Activated T-helper 2 cell treated with anti-CD3 and anti-CD28 coated beads, Interferon-gamma antibody, Interleukin-2, Interleukin-4, amounts not matched to agents 10 μg/mL and 5 μg/mL and 100 μg/mL, durations not matched to agents 14 hours and 24 hours and 36 hours (primary cell): ENCODE measurements around the gene CCDC169. TPM values are rescaled to one million over a fixed set of nuclear protein-coding genes. Genes with fewer than 3 reads are reported as not detected.

ENCODE experiments used
- DNase-seq: peaks from one replicate; pipeline ENCODE4 v3.0.0; 2021; ENCODE audit warnings: low spot score
- H3K27ac Mint-ChIP-seq: one replicate; pipeline ENCODE4 v1.8.0; 2021; ENCODE audit warnings: mixed read lengths
- H3K27me3 Mint-ChIP-seq: one replicate; pipeline ENCODE4 v1.8.0; 2021; ENCODE audit warnings: low read depth, mixed read lengths
- H3K36me3 Mint-ChIP-seq: one replicate; pipeline ENCODE4 v1.8.0; 2021; ENCODE audit warnings: low read depth, mixed read lengths
- H3K4me1 Mint-ChIP-seq: one replicate; pipeline ENCODE4 v1.8.0; 2021; ENCODE audit warnings: low read depth, mixed read lengths
- H3K4me3 Mint-ChIP-seq: one replicate; pipeline ENCODE4 v1.8.0; 2021; ENCODE audit warnings: low read depth, mild to moderate bottlenecking, moderate library complexity, mixed read lengths
- H3K9me3 Mint-ChIP-seq: one replicate; pipeline ENCODE4 v1.8.0; 2021; ENCODE audit warnings: mixed read lengths
- intact Hi-C: fragments of 100-400 bp; cut with micrococcal nuclease; formaldehyde crosslinking; loops from one replicate; pipeline ENCODE4 v1.15.1; 2023
- total RNA-seq: library from RNA; stranded (reverse); gene quantifications from 2 replicates; pipeline ENCODE4 v1.2.3, GENCODE V29; 2022

Gene CCDC169
- total RNA-seq, result 0.23 and 0.46 TPM in 2 replicates

DNA sequence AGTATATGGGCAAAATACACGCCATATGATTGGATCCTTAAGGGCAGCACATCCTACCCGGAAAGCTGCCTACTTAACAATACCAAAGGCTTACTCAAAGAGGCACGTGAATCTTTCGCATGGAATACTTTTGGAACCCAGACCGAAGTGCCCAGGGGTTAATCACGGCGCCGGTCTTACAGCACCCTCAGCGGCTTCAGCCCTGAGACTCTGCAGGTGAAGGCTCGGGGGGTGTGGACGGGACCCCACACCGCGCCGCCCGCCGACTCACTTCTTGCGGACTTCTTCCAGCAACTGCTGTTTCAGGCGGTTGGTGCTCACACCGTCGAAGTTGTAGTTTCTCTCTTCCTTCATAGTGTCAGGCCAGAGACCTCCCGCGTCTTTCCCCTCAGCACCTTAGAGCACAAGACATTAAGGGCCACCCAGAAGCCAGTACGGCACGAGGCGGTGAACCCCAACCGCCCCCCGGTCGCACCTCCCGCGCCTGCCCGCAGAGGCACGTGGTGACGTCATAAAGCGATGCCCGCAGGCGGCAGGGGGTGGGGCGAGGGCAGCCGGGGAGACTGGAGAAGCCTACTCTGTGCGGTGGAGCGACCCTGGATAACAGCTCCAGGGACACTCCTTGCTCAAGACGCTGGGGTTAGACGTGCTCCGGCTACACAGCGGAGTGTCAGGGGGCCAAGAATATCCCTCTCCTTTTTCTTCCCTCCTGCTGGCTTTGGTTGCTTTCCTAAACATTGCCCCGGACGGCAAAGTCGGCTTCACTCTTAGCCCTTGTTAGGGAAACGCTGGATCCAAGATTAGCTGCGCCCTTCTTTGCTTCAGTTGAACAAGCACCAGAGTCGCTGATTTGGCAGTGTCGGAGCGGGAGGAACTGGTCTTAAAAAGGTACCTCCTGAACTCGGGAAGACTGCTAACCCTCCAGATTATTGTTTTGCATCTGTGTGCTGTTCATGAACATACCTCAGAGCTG, at the start of gene CCDC169:
Gene CCDC169, minus strand, starts transcription at position 449 of the 973 bp plus-strand sequence. Its CDS starts 95 bp downstream, at position 354.
- Mint-ChIP-seq H3K27me3 (peaks cover 36% of the 10 kb centered on the region), H3K9me3 (no peaks in the 10 kb centered on the region), H3K4me1 (peaks cover 8% of the 10 kb centered on the region), H3K36me3 (peaks cover under 1% of the 10 kb centered on the region), H3K27ac (peak within 1 kb of the TSS; percentile 48), H3K4me3 (peak within 1 kb of the TSS; percentile 83)
- peak; percentile 57 for DNase-seq
- intact Hi-C loops, result loop anchor here (1.0 to 5.0 kb wide), 2 partner anchors 48 to 125 kb away; no protein-coding TSS in a partner anchor

DNA sequence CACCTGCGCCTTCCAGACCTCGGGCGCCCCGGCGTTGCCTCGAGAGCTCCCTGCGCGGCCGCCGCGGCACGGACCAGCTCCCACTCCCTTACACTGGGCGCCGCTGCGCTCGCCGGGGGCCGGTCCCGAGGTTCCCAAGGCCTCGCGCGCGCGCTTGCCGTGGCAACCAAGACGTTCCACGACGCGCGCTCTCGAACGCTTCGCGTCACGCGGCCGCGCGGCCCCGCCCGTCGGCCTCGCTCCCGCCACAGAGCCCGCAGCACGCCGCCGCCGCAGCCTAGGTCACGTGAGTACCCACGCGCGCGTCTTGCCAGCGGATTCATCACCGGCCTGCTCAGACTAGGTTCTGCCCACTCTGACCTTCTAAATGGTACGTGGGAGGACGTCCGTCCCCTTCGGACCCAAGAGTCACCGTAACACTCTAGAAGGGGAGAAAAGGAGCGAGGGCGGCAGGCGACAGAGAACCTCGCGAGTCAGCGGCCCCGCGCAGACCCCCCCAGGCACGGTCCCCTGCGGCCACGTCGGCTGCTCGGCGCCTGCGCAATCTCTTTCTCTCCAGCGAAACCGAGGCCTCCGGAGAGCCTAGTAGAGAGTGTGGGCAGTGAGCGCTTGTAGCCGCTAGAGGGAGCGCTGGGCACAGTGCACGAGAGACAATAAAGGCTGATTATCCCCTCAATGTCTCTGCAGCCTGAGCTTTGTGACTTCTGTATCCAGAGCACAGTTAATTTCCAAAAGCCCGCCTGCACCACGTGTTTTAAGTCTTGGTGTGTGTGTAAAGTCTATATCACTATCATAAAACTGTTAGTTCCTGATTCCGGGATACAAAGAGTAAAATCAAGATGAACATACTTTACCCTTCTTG, 48.8 kb upstream of the CCDC169 start, which contains the start of gene SPART:
Gene SPART, minus strand, starts transcription at position 173 of the 862 bp plus-strand sequence. CDS start 10,564 bp downstream, outside the sequence.
- peak; percentile 82 for DNase-seq
- Mint-ChIP-seq H3K27me3 (peaks cover 2% of the 10 kb centered on the region), H3K4me3 (peak within 1 kb of the TSS; percentile 88), H3K27ac (peak within 1 kb of the TSS; percentile 92), H3K36me3 (no peaks in the 10 kb centered on the region), H3K4me1 (peaks cover 10% of the 10 kb centered on the region), H3K9me3 (no peaks in the 10 kb centered on the region)
- intact Hi-C loops, result loop anchor here (1.0 to 5.0 kb wide), 5 partner anchors 72 to 652 kb away; partner anchors contain the start of genes ALG5, CCNA1 and RFXAP

DNA sequence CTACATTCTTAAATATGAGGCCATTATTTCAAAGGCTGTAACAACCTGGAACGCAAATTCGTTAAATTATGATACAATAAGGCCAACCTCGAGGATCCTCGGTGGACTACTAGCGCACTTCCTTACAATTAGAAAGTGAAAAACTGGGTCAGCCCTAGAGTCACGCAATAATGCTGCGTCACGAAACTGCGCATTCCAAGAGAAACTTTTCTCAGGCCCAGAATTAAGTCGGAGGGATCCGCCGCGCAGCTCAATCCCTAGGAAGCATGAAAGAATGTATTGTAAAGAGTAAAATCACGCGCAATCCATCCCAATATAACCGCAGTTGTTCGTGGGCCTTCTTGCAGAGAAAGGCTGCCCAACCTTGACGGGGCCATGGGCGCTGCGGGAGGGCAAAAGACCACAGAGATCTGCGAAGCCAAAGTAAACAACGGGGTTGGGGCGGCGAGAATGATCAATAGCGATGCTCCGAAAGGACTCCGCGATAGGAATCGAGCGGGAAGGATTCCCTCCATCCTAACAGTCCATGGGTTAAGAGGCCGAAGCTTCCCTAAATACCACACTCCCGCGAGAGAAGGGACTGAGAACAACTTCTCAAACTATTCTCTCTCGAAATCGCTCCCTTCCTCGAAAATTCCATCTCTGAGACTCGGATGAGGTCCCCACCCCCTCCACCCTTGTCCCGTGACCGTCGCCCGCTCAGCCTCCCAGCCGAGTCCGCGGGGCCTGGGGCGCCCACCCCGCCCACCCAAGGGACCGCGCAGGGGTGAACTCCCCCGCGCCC, 48.0 kb upstream of the CCDC169 start:
- Mint-ChIP-seq H3K36me3 (no peaks in the 10 kb centered on the region), H3K27me3 (no peaks in the 10 kb centered on the region), H3K4me3 (peak overlapping the region; percentile 88), H3K4me1 (peaks cover 12% of the 10 kb centered on the region), H3K27ac (peak overlapping the region; percentile 75), H3K9me3 (no peaks in the 10 kb centered on the region)
- peak; percentile 35 for DNase-seq
- intact Hi-C loops, result loop anchor here (1.0 to 5.0 kb wide), 6 partner anchors 48 to 653 kb away; partner anchors contain the start of genes ALG5, CCDC169, CCNA1 and RFXAP

DNA sequence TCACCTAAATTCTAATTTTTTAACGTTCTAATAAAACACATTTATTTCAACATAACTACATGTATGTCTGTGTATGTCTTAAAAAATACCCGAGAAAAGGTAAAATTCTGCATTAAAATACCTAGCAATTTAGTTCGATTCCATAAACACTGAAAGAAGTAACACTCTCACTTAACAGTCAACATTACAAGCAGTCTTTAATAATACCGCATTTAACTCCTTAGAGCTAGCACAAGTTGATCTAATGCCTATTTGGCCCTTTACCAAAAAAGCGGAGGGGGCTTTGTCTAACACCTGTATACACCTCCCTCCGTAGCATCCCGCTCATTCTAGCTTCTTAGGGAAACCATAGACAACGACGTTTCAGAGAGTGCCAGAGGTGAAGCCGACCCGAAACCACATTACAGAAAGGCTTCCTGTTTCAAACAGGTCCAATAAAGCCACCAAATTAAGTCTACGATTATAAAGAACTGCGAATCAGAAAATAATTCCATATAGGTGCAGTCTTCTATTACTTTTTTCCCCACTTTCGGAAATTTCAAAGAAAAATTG, 47.3 kb upstream of the CCDC169 start:
- intact Hi-C loops, result loop anchor here (1.0 to 5.0 kb wide), 2 partner anchors 48 to 87 kb away; partner anchors contain the start of genes CCDC169 and CCNA1
- Mint-ChIP-seq H3K27me3 (no peaks in the 10 kb centered on the region), H3K36me3 (no peaks in the 10 kb centered on the region), H3K4me1 (peaks cover 12% of the 10 kb centered on the region), H3K27ac (peak overlapping the region; percentile 75), H3K4me3 (peak overlapping the region; percentile 88), H3K9me3 (no peaks in the 10 kb centered on the region)
- no peak for DNase-seq

DNA sequence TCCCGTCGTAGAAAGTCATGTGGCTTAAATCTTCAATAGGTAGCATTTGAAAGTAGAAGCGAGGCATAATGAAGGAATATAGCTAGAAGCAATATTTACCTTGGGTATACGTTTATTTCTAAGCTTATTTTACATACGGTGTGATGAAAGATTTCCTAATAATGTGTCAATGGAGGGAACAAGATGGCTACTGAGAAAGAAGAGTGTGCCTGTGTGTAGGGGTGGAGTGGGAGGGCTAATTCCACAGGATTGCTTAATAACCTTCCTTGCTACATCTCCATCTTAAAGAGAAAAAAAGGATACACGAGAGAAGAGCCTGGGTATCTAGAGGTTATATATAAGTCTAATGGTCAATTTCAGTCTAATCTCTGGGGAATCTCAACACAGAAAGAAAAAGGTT, 46.6 kb upstream of the CCDC169 start:
- no peaks in the 10 kb centered on the region for H3K36me3 Mint-ChIP-seq
- H3K27ac Mint-ChIP-seq, result no peak overlapping the region
- H3K27me3 Mint-ChIP-seq, result no peaks in the 10 kb centered on the region
- intact Hi-C loops, result no loop called here
- H3K9me3 Mint-ChIP-seq, result no peaks in the 10 kb centered on the region
- H3K4me3 Mint-ChIP-seq, result peak overlapping the region; percentile 31
- H3K4me1 Mint-ChIP-seq, result peaks cover 12% of the 10 kb centered on the region
- no peak for DNase-seq

DNA sequence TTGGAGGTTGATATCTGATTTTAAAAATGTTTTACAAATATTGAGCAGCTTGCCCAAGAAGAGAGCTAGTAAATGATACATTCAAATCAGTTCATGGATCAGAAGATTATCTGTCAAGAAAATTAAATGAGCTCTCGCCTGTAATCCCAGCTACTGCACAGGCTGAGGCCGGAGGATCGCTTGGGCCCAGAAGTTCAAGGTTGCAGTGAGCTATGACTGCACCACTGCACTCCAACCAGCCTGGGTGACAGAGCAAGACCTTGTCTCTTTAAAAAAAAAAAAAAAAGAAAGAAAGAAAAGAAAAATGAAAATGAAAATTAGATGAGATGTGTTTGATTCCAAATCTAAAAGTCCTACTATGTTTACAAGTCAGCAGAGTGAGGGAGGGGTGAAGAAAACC, 46.2 kb upstream of the CCDC169 start:
- Mint-ChIP-seq H3K9me3 (no peaks in the 10 kb centered on the region), H3K27ac (no peak overlapping the region), H3K4me1 (peaks cover 12% of the 10 kb centered on the region), H3K4me3 (peak overlapping the region; percentile 31), H3K27me3 (no peaks in the 10 kb centered on the region), H3K36me3 (no peaks in the 10 kb centered on the region)
- intact Hi-C loops, result no loop called here
- DNase-seq, result no peak

DNA sequence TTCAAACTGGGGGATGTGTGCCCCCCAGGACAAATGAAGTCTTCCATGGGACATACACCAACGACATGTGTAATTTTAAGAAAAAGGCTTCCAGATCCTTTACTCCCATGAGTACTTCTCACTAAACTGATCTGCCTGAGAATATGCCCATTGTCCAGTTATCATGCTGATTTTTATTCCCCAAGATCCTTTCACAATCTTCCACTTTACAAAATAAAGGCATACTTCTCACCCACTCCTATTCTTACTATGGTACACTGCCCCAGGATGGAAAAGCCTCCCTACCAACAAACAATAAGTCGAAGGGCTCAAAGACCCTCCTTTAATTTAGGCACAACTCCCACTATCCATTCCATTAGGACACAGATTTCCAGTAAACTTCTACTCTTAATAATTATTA, 45.1 kb upstream of the CCDC169 start:
- Mint-ChIP-seq H3K27ac (no peak overlapping the region), H3K4me1 (peaks cover 12% of the 10 kb centered on the region)

DNA sequence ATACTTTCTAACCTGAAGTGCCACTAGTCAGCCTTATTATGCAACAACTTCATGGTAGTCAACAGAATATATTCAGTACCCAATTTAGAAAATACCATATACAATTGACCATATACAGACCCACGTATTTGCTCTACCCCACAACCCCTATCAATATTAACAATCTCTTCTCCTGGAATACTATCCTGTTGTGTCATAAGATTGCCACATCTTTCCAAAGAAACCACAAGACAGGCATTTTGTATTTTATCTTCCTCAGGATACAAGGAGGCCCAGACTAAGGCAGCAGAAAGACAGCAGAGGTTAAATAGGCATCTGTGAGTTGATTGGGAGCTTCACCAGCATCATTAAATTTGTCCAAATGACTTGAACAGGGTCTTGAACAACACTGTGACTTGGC, 44.1 kb upstream of the CCDC169 start:
- Mint-ChIP-seq H3K36me3 (peaks cover 5% of the 10 kb centered on the region), H3K9me3 (no peaks in the 10 kb centered on the region), H3K4me3 (no peak overlapping the region), H3K4me1 (peaks cover 15% of the 10 kb centered on the region), H3K27me3 (no peaks in the 10 kb centered on the region), H3K27ac (no peak overlapping the region)
- no peak for DNase-seq
- intact Hi-C loops, result no loop called here

More for the DNA sequence above, 45.1 kb upstream of the CCDC169 start:
- DNase-seq, result no peak
- H3K27me3 Mint-ChIP-seq, result no peaks in the 10 kb centered on the region
- no peak overlapping the region for H3K4me3 Mint-ChIP-seq
- H3K9me3 Mint-ChIP-seq, result no peaks in the 10 kb centered on the region
- intact Hi-C loops, result no loop called here
- H3K36me3 Mint-ChIP-seq, result no peaks in the 10 kb centered on the region

DNA sequence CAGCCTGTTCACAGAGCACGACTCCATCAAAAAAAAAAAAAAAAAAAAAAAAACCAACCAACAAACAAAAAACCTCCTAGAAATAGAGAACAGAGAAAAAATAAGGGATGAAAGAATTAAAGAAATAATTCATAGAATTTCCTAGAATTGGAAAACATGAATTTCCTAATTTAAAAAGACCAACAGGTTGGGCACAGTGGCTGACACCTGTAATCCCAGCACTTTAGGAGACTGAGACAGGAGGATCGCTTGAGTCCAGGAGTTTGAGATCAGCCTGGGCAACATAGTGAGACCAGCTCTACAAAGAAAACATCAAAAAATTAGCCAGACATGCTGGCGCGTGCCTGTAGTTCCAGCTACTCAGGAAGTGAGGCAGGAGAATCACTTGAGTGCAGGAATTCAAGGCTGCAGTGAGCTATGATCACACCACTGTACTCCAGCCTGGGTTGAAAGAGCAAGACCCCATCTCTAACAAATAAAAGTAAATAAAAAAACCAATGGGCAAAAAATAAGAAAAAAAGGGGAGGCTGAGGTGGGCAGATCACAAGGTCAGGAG, 42.1 kb upstream of the CCDC169 start:
- H3K36me3 Mint-ChIP-seq, result peaks cover 12% of the 10 kb centered on the region
- no peak overlapping the region for H3K27ac Mint-ChIP-seq
- no peaks in the 10 kb centered on the region for H3K27me3 Mint-ChIP-seq
- no peaks in the 10 kb centered on the region for H3K9me3 Mint-ChIP-seq
- intact Hi-C loops, result no loop called here
- peaks cover 20% of the 10 kb centered on the region for H3K4me1 Mint-ChIP-seq
- DNase-seq, result no peak
- no peak overlapping the region for H3K4me3 Mint-ChIP-seq

DNA sequence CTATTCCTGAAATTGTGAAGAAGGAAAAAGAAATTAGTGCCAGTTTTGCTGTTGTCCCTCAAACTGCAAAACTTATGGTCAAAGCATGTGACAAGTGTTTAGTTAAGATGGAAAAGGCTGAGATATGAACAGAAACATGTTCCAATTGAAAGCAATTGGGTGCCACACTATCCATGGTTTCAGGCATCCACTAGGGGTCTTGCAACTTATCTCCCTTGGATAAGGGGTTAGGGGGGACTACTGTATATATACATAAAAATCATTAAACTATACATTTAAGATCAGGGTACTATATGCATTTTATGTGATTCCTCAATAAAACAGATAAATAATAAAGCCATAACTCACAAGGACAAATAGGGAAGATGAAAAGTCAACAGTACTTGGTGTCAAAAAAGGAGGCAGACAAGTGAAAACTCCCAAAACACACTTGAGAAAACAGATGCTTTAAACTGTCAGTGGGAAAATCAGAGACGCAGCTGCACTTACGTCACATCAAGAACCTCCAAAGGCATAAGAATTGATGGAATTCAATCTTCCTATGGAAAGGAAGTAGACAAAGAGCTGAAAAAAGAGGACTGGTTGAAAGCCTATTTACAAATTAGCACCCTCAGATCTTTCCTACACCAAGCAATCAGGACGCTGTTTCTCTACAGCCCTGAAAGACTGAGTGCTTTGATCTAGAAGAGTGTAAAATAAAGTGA, 40.5 kb upstream of the CCDC169 start:
- H3K9me3 Mint-ChIP-seq, result no peaks in the 10 kb centered on the region
- peaks cover 20% of the 10 kb centered on the region for H3K36me3 Mint-ChIP-seq
- no peak overlapping the region for H3K4me3 Mint-ChIP-seq
- no peak overlapping the region for H3K27ac Mint-ChIP-seq
- no peak for DNase-seq
- H3K4me1 Mint-ChIP-seq, result peaks cover 28% of the 10 kb centered on the region
- intact Hi-C loops, result no loop called here
- H3K27me3 Mint-ChIP-seq, result no peaks in the 10 kb centered on the region

DNA sequence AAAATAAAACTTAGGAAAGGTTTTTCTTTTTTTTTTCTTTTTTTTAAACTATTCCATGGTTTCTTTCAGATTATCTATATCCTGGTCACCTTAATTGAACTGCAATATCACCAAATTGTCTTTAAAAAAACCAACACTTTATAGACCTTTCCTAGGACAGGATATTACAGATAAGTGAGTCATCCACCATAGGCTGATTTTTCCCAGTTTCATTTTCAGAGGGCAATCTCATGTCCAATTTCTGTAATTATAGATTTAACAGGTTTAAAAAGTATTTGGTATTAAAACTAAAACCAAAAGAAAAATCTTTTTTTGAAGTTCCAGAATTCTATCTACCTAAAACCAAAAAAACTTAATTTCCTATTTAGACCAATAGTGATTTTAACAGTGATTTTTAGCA, 35.4 kb upstream of the CCDC169 start:
- peaks cover 25% of the 10 kb centered on the region for H3K4me1 Mint-ChIP-seq
- H3K27me3 Mint-ChIP-seq, result no peaks in the 10 kb centered on the region
- no peak overlapping the region for H3K27ac Mint-ChIP-seq
- H3K36me3 Mint-ChIP-seq, result peaks cover 49% of the 10 kb centered on the region
- no peak overlapping the region for H3K4me3 Mint-ChIP-seq
- no peaks in the 10 kb centered on the region for H3K9me3 Mint-ChIP-seq
- no peak for DNase-seq
- intact Hi-C loops, result no loop called here
